Fibroblast of upper back skin (primary cell): Measurements from ENCODE around the gene COPS8.

Experiments
- DNase-seq: peaks from one replicate; pipeline ENCODE4 v3.0.0-alpha.2; 2013

The COPS8 gene

DNA sequence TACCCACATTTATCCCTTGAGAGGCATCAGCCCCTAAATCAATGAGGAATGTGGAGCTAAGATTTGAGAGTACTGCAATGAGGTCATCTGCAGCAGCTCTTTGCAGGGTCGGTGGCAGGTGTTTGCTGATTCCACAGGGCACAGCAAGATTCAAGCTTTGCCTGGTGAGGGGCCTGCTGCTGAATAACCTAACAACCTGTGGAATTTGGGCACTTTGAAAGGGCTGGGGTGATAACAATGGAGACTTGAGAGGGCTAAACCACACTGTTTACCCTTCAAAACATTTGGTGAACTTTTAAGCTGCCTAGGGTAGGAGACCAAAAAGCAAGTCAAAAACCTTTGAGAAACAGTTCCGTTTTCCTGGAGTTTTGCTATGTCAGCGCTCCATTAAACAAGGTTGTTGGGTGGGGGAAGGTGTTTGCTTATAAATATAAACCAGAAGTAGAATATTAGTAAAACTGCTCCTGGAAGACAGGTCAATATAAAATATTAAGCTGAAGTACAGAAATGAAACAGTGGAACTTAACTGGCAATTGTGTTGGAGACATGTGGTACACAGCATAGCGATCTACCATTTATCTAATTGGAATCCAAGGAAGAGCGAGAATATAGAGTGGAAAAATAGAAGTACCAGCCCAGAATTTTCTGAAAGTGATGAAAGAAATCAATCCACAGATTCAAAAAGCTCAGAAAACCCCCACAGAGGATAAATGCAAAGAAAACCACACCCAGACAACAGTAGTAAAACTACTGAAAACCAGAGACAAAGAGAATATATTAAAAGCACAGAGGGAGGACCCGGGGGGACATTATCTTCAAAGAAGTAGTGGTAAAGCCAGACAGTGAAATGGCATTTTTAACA is 15.7 kb downstream of the COPS8 start:
- no peak for DNase-seq

DNA sequence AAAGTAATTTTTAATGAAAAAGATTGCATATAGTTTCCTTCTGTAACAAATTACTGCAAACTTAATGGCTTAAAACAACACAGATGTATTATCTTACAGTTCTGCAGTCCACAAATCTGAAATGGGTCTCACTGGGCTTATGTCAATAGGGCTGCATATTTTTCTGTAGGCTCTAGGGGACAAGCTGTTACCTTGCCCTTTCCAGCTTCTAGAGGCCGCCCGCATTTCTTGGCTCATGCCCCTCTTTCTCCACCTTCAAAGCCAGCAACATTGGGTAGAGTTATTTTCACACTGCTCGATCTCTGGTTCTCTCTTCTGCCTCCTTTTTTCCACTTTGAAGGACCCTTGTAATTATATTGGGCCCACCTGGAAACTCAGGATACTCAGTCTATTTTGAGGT is 16.7 kb downstream of the COPS8 start:
- DNase-seq = no peak

DNA sequence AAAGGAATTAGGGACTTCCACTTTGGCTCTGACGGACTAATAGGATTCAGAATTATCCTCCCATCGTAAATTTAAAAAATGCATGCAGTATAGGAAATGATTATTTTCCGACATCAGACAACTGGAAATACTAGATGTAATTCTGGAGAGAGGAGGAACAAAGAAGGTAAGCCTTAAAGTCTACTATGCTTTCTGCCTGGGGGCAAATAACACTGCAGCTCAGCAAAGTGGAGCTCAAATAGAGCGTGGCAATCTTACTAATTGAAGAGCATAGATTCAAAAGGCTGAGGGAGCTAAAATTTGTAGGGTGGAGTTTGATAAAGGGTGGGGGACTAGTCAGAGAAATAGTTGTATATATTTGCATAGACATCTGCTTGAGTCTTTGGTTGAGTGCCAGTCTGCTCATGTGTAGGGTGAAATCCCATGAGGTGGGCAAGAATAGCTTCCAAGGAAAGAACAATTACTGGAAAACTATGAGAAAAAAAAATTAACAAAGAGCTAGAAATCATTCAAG is 23.8 kb downstream of the COPS8 start:
- no peak for DNase-seq

DNA sequence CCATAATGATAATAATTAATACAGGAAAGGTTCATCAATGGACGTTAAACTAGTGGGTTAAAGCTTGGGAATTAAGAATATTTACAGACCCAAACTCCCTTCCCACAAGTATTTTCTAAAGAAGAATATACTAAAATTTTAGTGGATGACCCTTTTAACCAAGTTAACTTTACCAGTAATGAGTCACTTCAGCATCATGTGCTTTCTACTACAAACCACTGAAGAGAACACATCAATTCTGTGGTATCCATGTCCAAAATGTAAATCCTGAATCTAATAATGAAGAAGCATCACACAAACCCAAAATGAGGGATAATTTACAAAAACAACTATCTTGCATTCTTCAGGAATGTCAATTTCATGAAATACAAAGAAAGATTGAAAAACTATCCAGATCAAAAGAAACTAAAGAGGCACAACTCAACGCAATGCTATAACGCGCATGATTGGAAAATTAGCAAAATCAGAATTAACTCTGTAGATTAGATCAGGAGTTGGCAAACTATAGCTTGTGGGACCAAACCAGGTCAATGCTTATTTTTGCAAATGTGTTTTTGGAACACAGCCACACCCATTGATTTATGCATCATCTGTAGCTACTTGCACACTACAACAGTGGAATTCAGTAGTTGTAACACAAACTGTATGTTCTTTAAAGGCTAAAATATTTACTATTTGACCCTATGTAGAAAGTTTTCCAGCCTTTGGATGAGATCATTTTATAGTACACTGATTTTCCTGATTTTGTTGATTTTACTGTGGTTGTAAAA is 27.5 kb downstream of the COPS8 start:
- DNase-seq = no peak

DNA sequence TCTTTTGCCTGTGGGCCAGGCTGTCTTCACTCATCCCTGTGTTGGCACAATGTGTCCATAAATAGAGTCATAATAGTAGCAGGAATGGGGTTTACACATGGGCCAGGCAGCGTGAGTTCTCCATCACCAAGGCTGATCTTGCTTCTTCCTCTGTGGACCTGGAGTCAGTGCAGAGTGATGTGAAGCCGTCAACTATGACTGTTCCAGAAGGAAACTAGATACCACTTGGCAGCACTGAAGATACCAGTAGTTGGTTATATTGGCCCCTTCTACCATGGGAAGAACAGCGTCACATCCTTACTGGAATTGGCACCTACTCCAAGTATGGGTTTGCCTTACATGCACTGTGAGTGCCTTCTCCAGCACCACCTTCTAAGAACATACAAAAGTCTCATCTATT is 30.2 kb downstream of the COPS8 start:
- no peak for DNase-seq

DNA sequence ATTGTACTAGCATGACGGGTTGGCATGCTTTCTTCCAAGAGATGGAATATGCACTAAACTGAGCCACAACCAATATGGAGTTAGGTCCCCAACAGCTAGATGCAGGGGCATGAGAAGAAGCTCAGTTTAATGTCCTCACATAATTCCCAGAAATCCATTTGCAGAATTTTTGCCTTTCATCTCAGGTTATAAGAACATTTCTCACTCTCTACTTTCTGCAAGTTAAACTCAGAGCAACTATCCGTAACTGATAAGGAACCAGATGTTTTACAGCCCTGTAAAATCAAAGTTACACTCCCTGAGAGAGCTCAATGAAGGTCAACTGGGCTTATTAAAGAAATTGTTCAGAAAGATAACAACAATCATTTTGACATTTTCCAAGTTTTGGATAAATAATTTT is 30.7 kb downstream of the COPS8 start:
- no peak for DNase-seq

DNA sequence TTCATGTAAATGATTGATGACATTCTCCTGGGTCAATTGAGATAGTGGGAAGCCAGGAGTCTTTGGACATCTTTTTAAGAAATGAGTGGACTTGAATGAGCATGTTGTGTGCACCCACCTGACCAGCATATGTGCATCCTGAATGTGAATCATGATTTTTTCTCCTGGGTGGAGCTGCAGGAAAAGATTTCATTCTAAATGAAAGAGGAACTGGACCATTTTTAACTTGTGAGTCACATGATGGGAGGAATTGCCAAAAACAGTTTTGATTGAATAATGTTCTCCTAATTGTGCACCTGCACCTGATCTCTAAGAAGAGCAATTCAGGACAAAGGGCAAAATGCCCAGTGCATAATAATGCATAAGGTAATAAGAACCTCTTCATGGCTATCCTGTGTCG is 32.3 kb downstream of the COPS8 start:
- peak; percentile 37 for DNase-seq

DNA sequence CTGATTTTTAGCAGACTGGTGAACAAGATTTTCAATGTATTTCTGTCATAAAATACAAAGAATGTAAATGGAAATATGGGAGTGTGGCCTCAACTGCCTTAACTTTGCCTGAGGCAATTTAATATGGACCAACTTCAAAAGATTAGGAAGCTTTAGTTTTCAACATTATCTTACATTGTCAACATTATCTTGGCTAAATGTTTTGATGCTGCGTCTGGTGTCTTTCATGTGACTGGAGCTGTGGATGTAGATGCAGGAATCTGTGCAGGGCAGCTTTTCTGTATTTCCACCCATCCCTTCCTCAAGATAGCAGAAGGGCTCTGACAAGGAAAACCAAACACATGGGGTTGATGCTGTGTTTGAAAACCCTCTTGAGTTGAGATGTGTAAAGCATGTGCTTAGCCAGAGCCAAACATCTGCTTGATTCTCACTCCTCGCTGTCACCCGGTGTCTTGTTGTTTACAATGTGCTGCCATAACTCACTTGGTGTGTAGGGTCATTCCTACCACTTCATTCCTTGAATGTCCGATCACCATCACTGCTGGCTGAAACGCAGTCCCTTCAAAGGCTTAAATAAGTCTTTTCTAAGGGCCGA is 33.0 kb downstream of the COPS8 start:
- DNase-seq = no peak

DNA sequence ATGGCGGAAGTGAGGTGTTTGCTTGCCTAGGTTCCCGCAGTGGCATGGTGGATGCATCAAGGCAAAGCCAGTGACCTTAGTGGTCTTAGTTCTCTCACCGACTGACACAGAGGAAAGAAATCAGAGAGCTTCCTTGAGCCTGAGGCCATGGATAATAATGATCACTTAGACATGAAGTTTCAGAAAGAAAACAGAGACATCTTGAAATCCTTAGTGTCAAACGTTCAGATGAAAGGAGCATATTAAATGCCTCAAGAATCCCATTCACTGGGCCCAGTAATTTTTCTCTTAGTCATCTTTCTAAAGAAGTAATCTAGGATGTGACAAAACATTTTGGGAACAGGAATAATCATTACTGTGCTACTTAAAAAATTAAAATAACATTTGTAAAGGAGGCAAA is 35.2 kb downstream of the COPS8 start:
- no peak for DNase-seq

DNA sequence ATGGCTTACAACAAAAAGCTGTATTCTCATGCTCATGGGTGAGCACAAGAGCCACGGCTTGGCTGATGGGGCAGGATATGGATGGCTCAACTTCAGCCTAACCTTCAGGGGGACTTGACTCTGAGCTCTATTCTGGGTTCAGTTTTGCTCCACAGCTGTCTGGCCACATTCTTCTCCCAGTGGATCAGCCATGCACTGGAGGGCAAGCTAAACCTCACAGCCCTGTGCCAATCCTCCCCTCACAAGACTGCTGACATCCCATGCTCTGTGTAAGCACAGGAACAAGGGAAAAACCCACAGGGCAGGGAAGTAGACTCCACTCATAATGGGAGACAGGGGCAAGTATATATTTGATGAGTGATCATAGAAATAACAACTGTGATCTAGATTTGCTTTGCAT is 35.6 kb downstream of the COPS8 start:
- no peak for DNase-seq

DNA sequence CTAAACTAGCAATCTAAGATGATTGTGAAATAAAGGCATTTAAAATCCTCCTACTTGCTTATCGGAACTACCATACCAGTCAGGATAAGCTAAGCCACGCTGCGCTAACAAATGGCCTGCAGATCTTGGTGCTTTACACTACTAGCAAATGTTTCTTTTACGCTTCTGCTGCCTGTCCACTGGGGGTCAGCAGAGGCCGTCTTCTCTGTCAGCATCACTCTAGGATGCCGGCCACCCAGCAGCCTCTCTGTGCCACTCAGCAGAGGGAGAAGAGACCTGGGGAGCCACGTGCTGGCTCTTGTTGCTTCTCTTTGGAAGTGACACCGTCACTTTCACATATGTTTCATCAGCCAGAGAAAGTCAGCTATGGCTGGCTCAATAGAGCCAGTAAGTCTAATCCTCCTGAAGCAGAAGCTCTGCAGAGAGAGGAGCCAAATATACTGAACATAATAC is 36.6 kb downstream of the COPS8 start:
- peak; percentile 84 for DNase-seq

DNA sequence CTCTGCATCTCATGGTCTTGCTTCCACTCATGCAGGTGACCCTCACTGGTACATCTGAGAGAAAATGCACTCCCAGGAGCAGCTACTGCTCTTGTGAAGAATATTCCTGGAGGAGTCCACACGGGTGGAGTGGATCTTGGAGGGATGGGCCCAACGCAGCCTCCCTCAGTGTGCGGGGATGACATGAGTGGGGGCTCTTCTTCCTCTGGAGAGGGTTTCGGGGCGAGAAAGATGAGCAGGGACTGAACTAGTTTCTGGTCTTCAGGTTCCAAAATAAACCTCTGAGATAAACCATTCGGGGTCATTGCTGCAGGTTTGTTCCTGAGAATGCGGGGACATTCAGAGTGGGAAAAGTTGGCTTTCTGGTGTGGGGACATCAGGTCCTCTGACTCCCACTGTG is 39.1 kb downstream of the COPS8 start:
- DNase-seq = no peak

DNA sequence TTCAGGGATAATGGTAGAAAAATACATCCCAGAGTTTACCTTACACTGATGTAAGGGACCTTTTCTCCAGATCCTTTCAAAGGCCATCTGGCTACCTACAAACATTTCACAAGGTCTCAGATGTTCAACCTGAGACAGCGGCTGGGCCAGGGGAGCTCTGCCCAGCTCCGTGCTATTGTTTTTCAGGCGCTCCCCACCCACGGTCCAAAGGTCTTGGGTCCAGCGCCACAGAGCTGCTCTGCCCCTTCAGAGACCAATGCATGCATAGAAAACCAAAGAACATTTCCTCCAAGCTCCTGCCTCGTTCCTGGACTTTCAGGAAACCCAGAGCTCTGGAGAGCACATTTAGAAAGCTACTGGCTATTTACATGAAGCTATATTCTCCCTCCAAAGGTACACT is 40.3 kb downstream of the COPS8 start:
- no peak for DNase-seq

DNA sequence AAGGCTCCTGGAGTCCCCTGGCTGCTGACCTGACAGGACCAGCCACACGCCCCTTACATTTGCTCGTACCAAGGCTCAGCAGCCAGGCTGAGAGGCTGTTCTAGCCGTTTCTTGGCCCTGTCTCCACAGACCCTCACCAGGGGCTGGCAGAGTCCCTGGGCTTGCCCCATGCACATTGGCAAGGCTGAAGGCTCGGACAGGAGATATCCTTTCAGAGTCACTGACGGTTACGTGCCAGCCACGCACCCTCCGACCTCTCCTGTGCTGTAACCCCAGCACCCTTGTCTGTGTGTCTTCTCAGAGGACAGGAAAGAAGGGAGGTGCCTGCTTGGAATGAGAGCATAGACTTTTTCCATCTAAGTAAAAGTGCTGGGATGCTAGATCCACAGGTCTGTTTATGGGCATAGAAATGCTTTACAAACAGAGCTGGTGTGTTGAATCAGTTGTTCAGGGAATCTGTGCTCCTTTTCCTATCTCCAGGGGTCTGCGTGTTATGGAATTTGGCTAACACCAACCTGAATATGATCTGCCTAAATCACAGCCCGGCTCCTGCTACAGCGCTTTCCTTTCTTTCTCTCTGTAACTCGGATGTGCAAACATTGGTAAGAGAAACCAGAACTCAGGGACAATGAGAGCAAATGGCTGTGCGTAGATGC is 41.0 kb downstream of the COPS8 start:
- peak; percentile 15 for DNase-seq

DNA sequence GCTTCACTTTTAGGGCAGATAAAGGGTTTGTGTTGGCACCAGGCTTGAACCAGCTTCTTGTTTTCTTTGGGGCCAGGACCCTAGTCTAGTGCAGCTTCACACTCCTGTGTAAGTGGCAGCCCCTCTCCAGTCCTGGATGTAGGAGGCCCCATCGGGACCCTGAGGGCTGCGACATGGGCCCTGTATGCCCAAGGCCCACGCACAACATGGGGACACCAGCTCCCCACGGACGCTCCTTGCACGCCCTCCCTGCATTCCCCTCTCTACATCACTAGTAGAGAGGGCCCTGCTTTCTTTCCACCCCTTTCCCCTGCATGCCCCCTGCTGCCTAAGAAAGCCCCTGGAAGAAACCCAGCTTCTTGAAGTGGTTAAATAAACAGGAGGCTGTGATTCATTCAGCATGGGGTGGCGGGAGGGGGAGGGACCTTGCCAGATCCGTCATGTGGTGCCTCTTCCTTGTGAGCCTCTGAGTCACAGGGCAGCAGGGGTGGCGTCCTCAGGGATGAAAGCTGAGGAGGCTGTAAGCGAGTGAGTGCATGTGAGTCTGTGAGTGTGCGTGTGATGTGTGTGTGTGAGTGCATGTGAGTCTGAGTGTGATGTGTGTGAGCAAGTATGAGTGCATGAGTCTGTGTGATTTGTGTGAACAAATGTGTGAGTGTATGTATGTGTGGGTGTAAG is 42.5 kb downstream of the COPS8 start:
- DNase-seq = peak; percentile 99

DNA sequence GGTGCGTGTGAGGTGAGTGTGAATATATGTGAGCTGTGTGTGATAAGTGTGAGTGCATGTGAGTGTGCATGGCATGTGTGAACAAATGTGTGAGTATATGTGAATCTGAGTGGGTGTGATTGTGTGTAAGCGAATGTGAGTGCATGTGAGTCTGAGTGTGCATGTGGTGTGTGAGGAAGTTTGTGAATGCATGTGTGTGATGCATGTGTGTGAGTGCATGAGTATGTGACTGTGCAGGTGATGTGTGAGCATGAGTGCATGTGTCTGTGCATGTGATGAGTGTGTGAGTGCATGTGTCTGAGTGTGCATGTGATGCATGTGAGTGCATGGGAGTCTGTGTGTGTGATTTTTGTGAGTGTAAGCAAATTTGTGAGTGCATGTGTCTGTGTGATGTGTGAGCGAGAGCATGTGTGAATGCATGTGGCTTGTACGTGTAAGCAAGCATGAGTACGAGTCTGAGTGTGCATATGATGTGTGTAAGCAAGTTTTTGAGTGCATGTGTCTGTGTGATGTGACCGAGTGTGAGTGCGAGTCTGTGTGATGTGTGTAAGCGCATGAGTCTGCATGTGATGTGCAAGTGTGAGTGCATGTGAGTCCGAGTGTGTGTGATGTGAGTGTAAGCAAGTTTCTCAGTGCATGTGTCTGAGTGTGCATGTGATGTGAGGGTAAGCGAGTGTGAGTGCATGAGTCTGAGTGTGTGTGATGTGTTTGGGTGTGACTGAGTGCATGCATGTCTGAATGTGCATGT is 43.3 kb downstream of the COPS8 start:
- no peak for DNase-seq

DNA sequence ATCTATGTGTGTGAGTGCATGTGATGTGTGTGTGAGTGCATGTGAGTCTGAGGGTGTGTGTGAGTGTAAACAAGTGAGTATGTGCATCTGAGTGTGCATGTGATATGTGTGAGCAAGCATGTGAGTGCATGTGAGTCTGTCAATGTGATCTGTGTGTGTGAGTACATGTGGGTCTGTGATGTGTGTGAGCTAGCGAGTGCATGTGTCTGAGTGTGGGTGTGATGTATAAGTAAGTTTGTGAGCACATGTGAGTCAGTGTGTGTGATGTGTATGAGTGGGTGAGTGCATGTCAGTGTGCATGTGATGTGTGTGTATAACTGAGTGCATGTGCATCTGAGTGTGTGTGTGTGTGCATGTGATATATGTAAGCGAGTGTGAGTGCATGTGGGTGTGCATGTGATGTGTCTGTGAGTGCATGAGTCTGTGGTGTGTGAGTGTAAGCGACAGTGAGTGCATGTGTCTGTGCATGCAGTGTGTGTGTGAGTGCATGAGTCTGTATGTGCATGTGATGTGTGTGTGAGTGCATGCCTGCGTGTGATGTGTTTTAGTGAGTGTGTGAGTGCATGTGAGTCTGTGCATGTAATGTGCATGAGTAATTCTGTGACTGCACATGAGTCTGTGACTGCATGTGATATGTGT is 44.1 kb downstream of the COPS8 start:
- no peak for DNase-seq

DNA sequence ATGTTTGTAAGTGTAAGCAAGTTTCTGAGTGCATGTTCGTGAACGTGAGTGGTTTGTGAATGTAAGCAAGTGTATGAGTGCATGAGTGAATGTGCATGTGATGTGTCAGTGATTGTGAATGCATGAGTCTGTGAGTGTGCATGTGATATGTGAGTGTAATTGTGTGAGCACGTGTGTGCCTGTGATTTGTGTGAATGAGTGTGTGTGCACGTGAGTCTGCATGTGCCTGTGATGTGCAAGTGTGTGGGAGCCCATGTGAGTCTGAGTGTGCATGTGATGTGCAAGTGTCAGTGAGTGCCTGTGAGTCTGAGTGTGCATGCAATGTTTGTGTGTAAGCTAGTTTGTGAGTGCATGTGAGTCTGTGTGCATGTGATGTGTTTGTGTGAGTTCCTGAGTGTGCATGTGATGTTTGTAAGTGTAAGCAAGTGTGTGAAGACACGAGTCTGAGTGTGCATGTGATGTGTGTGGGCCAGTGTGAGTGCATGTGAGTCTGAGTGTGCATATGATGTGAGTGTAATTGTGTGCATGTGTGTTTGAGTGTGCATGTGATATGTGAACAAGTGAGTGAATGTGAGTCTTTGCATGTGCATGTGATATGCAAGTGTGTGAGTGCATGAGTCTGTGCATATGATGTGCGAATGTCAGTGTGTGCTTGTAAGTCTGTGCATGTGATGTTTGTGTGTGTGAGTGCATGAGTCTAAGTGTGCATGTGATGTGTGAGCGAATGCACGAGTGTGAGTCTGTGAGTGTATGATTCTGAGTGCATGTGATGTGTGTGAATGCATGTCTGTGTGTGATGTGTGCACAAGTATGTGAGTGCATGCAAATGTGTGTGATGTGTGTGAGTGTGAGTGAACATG is 45.1 kb downstream of the COPS8 start:
- no peak for DNase-seq

DNA sequence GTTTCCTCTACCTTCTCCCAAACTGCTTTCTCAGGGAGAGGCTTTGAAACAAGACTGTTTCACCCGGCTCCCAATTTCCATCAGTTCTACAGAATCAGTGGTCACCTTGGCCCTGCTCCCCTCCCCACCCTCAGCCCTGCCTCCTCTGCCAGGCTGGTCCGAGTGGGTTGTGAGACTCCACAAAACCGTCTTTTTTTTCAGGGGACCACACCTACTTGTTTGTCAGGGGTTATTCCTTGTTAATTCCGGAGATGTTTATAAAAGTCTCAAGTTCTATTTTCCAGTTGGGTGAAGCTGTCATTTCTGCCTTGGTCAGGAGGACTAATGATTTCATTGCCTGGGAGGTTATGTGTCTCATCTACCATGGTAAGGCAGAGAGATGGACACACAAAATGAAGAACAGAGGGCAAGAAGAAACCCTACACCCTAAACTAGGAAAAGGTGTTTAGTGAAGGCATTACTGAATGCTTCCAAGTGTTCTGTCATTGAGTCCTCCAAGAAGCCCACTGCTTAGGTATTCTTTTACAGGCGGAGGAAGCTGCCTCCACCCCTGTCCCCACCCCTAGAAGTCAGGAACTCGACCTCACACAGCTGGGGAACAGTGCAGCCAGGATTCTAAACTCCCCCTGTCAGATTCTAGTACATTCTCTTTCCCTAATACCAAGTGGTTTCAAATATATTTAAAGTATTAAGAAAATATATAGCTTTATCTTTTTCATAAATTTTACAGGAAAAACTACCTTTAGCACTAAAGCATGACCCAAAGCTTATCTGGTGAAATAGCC is 46.3 kb downstream of the COPS8 start:
- no peak for DNase-seq
